ENCODE measurements around the gene CDK18. TPM values are rescaled to one million over a fixed set of nuclear protein-coding genes. Genes with fewer than 3 reads are reported as not detected.
A peak's percentile ranks its signal among the peaks of the same experiment; 100 is the strongest.

Gene CDK18
- total and polyA plus RNA-seq, 9 of the 15 experiments (the other 6 are each of a cell fraction or from before 2014, with no cell fraction given): 0.05 to 0.69 (median 0.17) TPM; not detected in 2

DNA sequence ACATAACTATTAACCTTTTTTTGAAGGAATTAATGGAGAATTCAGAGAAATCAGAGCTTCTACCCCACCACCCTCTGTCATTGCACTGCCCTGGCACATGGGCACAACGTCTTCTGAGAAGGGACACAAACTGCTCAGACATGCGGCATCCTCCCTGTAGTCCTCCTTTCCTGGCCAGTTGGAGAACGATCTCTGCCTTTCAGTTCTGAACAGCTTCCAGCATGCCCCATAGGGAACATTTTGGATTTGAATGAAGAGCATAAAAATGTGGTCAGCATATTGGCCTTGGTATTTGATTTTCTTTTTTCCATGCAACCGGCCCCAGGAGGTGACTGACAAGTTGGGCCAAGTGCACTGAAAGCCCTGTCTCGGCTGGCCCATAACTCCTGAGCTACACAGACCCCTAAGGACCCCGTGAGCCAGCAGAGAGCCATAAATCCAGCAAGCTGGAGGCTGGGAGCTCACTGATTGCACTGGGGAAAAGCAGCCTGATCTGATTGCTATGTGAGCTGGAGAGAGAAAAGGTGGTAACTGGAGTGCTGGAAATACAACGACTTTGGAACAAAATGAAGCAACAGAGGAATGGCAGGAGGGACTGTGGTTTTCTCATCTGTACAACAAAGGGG lies 37.8 kb upstream of the CDK18 start (continued):
- TF ChIP-seq RFX5 (IDR thresholded peaks at IDR 0.05; ENCODE audit: low read depth, low read length) (no peak), POLR2B (IDR thresholded peaks at IDR 0.05; ENCODE audit: low read depth, partially characterized antibody) (no peak)

DNA sequence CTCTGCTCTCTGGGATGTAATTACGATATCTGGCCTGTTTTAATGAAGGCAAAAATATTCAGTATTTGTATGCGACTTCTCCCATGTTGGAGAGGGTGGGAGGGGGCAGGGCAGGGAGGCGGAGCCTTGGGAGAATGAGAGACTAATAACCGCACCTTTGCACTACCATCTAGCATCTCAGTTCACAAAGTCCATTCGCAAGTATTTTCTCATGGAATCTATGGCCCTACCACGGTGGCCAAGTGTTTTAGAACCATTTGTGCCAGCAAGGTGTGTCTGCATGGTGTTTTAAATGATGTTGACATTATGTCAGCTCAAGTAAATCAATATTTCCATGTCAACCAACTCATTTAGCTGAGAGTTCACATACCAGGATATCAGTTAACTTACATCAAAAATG lies 34.3 kb upstream of the CDK18 start:
- intact Hi-C loops (cut with micrococcal nuclease): no loop called here
- peak; percentile 69 for FAIRE-seq
- Histone ChIP-seq H3K9me1 (ENCODE audit: control insufficient read depth, insufficient read depth, low read length) (no peaks in the 10 kb centered on the region), H3K4me2 (ENCODE audit: insufficient read depth, low read length) (no peak overlapping the region), H4K20me1 (replicated peaks; ENCODE audit: control insufficient read depth, insufficient read depth, low read length) (0 out of 2 replicates have a peak, but pooled peaks cover 4% of the 10 kb centered on the region), H2AFZ (ENCODE audit: low read depth, low read length) (peak overlapping the region; percentile 44; the same call in 1 of the 2 replicates), H3K36me3 (ENCODE audit: control insufficient read depth, insufficient read depth, low read length) (no peaks in the 10 kb centered on the region), H3K27ac (ENCODE audit: extremely low read depth, low read depth, low read length) (no peak overlapping the region), H3K9ac (ENCODE audit: insufficient read depth in 1 of 2, low read depth in 2 of 2, low read length in 2 of 2) (no peak overlapping the region), H3K9me3 (replicated peaks; ENCODE audit: control insufficient read depth, insufficient read depth, low read depth, low read length) (peaks cover 4% of the 10 kb centered on the region; the same call in 1 of the 2 replicates), H3K79me2 (ENCODE audit: control insufficient read depth, insufficient read depth, low read length) (no peaks in the 10 kb centered on the region), H3K4me3 (no peak overlapping the region), H3K27me3 (ENCODE audit: control insufficient read depth in 2 of 2, insufficient read depth in 2 of 2, low read length in 2 of 2) (peaks cover 25 to 40% of the 10 kb centered on the region in 2 experiments), H3K4me1 (replicated peaks in 1 of 2; ENCODE audit: control insufficient read depth in 2 of 2, insufficient read depth in 2 of 2, low read length in 2 of 2) (no peaks in the 10 kb centered on the region)
- no TSS peak for BruUV-seq (replicated peaks)
- no peak for TF ChIP-seq E2F6 (IDR thresholded peaks at IDR 0.05; ENCODE audit: borderline replicate concordance in 1 of 2, extremely low read depth in 1 of 2, insufficient read depth in 1 of 2, insufficient read length in 1 of 2, low read depth in 1 of 2, low read length in 1 of 2, poor library complexity in 1 of 2, severe bottlenecking in 1 of 2)
- no peak for TF ChIP-seq JUND (IDR thresholded peaks at IDR 0.05; ENCODE audit: borderline replicate concordance, low read depth, low read length)
- no peak for TF ChIP-seq JUND (tag; IDR thresholded peaks at IDR 0.05; ENCODE audit: borderline replicate concordance, low read depth, low read length)
- no peak for TF ChIP-seq ZNF12 (CRISPR knock-in tag; IDR thresholded peaks at IDR 0.05)
- TF ChIP-seq MTA3 (IDR thresholded peaks at IDR 0.05; ENCODE audit: borderline replicate concordance): no peak
- TF ChIP-seq CTCF (IDR thresholded peaks at IDR 0.05 in 2 of 3, conservative IDR thresholded peaks at IDR 0.05 in 1 of 3; ENCODE audit: insufficient read depth in 2 of 3, low read depth in 1 of 3, low read length in 3 of 3): 0 out of 6 replicates have a peak, but pooled peaks of 1 of the 3 experiments have one; percentile 17
- POLR2A ChIA-PET: interaction anchor here (0.6 to 0.8 kb wide), 3 partner anchors 8 to 163 kb away, joined by 3 read pairs; no protein-coding TSS in a partner anchor
- in situ Hi-C loops (cut with MboI): no loop called here
- peak; percentile 66 for ATAC-seq
- CTCF ChIA-PET (ENCODE audit: low intra/inter-chr PET ratio): no interaction called here
- DNase-seq (ENCODE audit: extremely low read depth in 1 of 4, low spot score in 3 of 4): peak in 1 of 4 experiments; percentile 27
- WGBS (ENCODE audit: insufficient coverage, low coverage, missing lambda C conversion rate): 1% methylated on average over 6 of the region's 6 CpGs
